ENCODE data around the gene ZBTB1.
"Not testable (repeated sequence)": the region's sequence is repeated elsewhere in the genome, so short reads cannot be mapped to it uniquely, and the experiment has no call there.

The ZBTB1 gene

GRCh38 chr14:64508215-64508776, 3.7 kb downstream of the ZBTB1 start:
- in situ Hi-C loops (cut with MboI; ENCODE audit: low sequenced_read_pairs, unreplicated experiment), result no loop called here
- DNase-seq (ENCODE audit: low spot score), result peak; percentile 62
- TF ChIP-seq CTCF (IDR thresholded peaks at IDR 0.05; ENCODE audit: borderline replicate concordance, control extremely low read depth, extremely low read depth, insufficient read depth, missing control alignments), result no peak

GRCh38 chr14:64509036-64509435, 4.5 kb downstream of the ZBTB1 start:
- no peak for DNase-seq (ENCODE audit: low spot score)
- TF ChIP-seq CTCF (IDR thresholded peaks at IDR 0.05; ENCODE audit: borderline replicate concordance, control extremely low read depth, extremely low read depth, insufficient read depth, missing control alignments), result no peak
- in situ Hi-C loops (cut with MboI; ENCODE audit: low sequenced_read_pairs, unreplicated experiment), result no loop called here

DNA sequence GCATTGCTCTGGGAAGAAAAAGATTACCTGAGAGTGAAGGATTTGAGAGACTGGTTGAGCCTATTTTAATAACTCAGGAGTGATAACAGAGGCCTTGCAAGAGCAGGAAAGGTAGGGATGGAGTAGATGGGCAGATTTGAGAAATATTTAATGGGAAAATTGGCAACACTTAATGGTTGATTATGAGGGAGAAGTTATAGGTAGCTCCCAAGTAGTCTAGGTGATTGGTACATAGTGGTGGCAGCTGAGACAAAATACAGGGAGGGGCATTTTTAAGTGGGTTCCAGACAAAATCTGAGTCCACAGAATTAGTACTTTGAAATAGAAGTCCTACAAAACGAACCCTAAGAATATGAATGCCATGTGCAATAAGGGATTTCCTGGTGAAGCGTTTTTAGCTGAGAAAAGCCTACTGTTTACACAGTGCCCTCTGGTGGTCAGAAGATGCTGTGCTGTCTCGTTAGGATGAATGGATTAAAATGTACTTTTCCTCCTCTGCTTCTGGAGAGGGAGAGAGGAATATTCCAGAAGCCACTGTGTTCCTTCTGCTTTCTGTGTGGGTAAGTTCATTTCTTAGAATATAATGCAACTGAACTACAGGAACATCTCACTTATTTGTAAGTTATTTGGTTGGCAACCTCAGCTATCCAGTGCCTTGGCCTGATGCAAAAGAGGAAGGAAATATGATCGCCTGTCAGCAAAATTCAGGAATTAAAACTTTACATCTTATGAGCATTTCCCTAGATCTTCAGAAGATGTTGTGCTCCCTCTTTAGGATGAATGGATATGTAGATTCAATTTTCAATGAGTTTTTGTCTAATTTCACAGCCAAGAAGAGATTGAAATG, 6.5 kb downstream of the ZBTB1 start:
- peak; percentile 46 for DNase-seq (ENCODE audit: low spot score)
- in situ Hi-C loops (cut with MboI; ENCODE audit: low sequenced_read_pairs, unreplicated experiment), result no loop called here
- TF ChIP-seq CTCF (IDR thresholded peaks at IDR 0.05; ENCODE audit: borderline replicate concordance, control extremely low read depth, extremely low read depth, insufficient read depth, missing control alignments), result peak; percentile 92

- DNase-seq (ENCODE audit: low spot score), result no peak
- TF ChIP-seq CTCF (IDR thresholded peaks at IDR 0.05; ENCODE audit: borderline replicate concordance, control extremely low read depth, extremely low read depth, insufficient read depth, missing control alignments), result no peak
- in situ Hi-C loops (cut with MboI; ENCODE audit: low sequenced_read_pairs, unreplicated experiment), result no loop called here
These were observed 8.7 kb downstream of the ZBTB1 start for GRCh38 chr14:64513271-64513670.

- in situ Hi-C loops (cut with MboI; ENCODE audit: low sequenced_read_pairs, unreplicated experiment), result no loop called here
- no peak for TF ChIP-seq CTCF (IDR thresholded peaks at IDR 0.05; ENCODE audit: borderline replicate concordance, control extremely low read depth, extremely low read depth, insufficient read depth, missing control alignments)
- DNase-seq (ENCODE audit: low spot score), result no peak
These were observed 10.5 kb downstream of the ZBTB1 start for GRCh38 chr14:64515053-64515452.

DNA sequence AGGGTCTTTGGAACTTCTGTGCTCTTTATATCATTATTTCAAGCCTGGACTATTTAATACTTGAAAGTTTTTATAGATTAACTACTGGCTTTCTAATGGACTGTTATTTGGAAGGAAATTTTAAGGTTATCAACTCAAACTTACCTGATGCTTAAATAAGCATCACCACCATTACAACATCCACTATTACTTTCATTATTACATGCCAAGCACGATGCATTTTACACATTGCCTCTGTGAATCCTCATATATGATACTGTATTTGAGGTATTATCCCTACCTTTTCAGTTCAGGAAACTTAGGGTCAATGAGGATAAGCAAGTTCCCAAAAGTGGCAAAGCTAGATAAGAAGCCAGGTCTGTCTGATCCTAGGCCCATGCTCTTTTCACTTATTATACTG, 12.4 kb downstream of the ZBTB1 start:
- TF ChIP-seq CTCF (IDR thresholded peaks at IDR 0.05; ENCODE audit: borderline replicate concordance, control extremely low read depth, extremely low read depth, insufficient read depth, missing control alignments), result no peak
- in situ Hi-C loops (cut with MboI; ENCODE audit: low sequenced_read_pairs, unreplicated experiment), result no loop called here
- DNase-seq (ENCODE audit: low spot score), result no peak

DNA sequence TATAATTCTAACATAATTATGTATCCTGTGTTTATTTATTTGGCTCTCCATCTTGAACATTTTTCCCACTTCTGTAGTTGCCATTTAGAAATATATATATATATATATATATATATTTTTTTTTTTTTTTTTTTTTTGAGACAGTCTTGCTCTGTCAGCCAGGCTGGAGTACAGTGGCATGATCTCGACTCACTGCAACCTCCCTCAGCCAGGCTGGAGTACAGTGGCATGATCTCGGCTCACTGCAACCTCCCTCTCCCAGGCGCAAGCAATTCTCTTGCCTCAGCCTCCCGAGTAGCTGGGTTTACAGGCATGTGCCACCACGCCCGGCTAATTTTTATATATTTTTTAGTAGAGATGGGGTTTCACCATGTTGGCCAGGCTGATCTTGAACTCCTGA, 13.1 kb downstream of the ZBTB1 start:
- DNase-seq (ENCODE audit: low spot score); in situ Hi-C loops (cut with MboI; ENCODE audit: low sequenced_read_pairs, unreplicated experiment): not testable (repeated sequence)
